Loucy (cell line): ENCODE results near the gene GNL1.

Experiments
- H2AFZ ChIP-seq: fragments of 200-600 bp; sonication (generic); 2 replicates; pipeline ENCODE4 v1.6.0; 2016; ENCODE audit warnings: antibody characterized with exemption, mild to moderate bottlenecking, low read length, moderate library complexity
- H3F3A ChIP-seq: fragments of 200-600 bp; 2 replicates; pipeline ENCODE4 v1.6.0; 2016; ENCODE audit warnings: antibody characterized with exemption, low read depth, mild to moderate bottlenecking
- H3K27me3 ChIP-seq: fragments of 200-600 bp; sonication (generic); 2 replicates; pipeline ENCODE4 v1.6.1; 2014; ENCODE audit warnings: low read length, mild to moderate bottlenecking; ENCODE audit not compliant: insufficient read depth, poor library complexity, severe bottlenecking
- H3K36me3 ChIP-seq: fragments of 200-600 bp; sonication (generic); 2 replicates; pipeline ENCODE4 v1.6.1; 2016; ENCODE audit warnings: low read length; ENCODE audit not compliant: insufficient read depth
- H3K4me1 ChIP-seq: fragments of 200-600 bp; sonication (generic); 2 replicates; pipeline ENCODE4 v1.5.1; 2014; ENCODE audit warnings: low read length, mild to moderate bottlenecking; ENCODE audit not compliant: insufficient read depth, poor library complexity, severe bottlenecking
- H3K4me2 ChIP-seq: fragments of 200-600 bp; sonication (generic); 2 replicates; pipeline ENCODE4 v1.6.0; 2014; ENCODE audit warnings: antibody characterized with exemption, low read length, low read depth, mild to moderate bottlenecking; ENCODE audit not compliant: poor library complexity, severe bottlenecking
- H3K4me3 ChIP-seq: fragments of 200-600 bp; sonication (generic); 2 replicates; pipeline ENCODE4 v1.5.1; 2014; ENCODE audit warnings: low read length, mild to moderate bottlenecking, mixed read lengths; ENCODE audit not compliant: poor library complexity, severe bottlenecking
- H3K79me2 ChIP-seq: fragments of 200-600 bp; sonication (generic); 2 replicates; pipeline ENCODE4 v1.6.1; 2014; ENCODE audit warnings: low read length; ENCODE audit not compliant: insufficient read depth
- H3K9ac ChIP-seq: fragments of 200-600 bp; sonication (generic); 2 replicates; pipeline ENCODE4 v1.6.0; 2014; ENCODE audit warnings: mild to moderate bottlenecking, low read depth, low read length, moderate library complexity; ENCODE audit not compliant: poor library complexity, severe bottlenecking
- H3K9me2 ChIP-seq: fragments of 200-600 bp; sonication (generic); replicated peaks from 2 replicates; pipeline ENCODE4 v1.6.1; 2016; ENCODE audit warnings: low read depth, low read length, mixed read lengths
- H3K9me3 ChIP-seq: fragments of 200-600 bp; sonication (generic); 2 replicates; pipeline ENCODE4 v1.6.1; 2014; ENCODE audit warnings: mild to moderate bottlenecking, antibody characterized with exemption, low read length, low read depth; ENCODE audit not compliant: insufficient read depth
- H4K20me1 ChIP-seq: fragments of 200-600 bp; sonication (generic); 2 replicates; pipeline ENCODE4 v1.6.0; 2014; ENCODE audit warnings: antibody characterized with exemption, low read length, mild to moderate bottlenecking; ENCODE audit not compliant: insufficient read depth, poor library complexity, severe bottlenecking
- EZH2phosphoT487 ChIP-seq: fragments of 200-600 bp; IDR thresholded peaks from 2 replicates; pipeline ENCODE4 v1.6.1; 2018; ENCODE audit warnings: antibody characterized with exemption, mild to moderate bottlenecking, moderate library complexity, borderline replicate concordance
- TF ChIP-seq, protein P1 (sequence below): fragments of 200-600 bp; sonication (generic); conservative IDR thresholded peaks from 2 replicates; pipeline ENCODE4 v1.5.1; 2014; ENCODE audit warnings: mild to moderate bottlenecking, antibody characterized with exemption, low read length

Gene GNL1

DNA sequence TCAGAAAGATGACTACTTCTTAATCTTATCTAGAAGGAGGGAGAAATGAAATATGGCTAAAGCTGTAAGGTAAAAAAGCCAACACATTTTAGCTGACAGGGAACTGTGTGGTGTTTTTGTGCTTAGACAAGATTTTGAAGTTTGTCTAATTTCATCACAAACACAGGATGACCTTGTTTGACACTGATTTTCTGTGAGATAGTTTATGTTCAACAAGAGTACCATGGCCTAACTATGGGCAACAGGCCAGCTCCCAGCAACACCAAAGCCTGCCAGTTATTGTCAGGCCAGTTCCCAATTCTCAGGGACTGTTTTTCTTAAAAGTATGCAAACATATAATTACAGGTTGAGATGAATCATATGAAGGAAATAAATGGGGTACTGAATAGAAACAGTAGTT, 9.5 kb upstream of the GNL1 start:
- Histone ChIP-seq H3K9me3 (no peaks in the 10 kb centered on the region), H3K79me2 (no peaks in the 10 kb centered on the region), H3K4me3 (no peak overlapping the region), H3K4me2 (no peak overlapping the region), H3K9me2 (no peaks in the 10 kb centered on the region), H2AFZ (no peak overlapping the region), H4K20me1 (no peaks in the 10 kb centered on the region), H3K36me3 (peaks cover 12% of the 10 kb centered on the region; the same call in 1 of the 2 replicates), H3K27me3 (no peaks in the 10 kb centered on the region), H3F3A (peaks cover 4% of the 10 kb centered on the region; the same call in 1 of the 2 replicates), H3K9ac (no peak overlapping the region), H3K4me1 (peaks cover 6% of the 10 kb centered on the region)
- TF ChIP-seq, protein P1, sequence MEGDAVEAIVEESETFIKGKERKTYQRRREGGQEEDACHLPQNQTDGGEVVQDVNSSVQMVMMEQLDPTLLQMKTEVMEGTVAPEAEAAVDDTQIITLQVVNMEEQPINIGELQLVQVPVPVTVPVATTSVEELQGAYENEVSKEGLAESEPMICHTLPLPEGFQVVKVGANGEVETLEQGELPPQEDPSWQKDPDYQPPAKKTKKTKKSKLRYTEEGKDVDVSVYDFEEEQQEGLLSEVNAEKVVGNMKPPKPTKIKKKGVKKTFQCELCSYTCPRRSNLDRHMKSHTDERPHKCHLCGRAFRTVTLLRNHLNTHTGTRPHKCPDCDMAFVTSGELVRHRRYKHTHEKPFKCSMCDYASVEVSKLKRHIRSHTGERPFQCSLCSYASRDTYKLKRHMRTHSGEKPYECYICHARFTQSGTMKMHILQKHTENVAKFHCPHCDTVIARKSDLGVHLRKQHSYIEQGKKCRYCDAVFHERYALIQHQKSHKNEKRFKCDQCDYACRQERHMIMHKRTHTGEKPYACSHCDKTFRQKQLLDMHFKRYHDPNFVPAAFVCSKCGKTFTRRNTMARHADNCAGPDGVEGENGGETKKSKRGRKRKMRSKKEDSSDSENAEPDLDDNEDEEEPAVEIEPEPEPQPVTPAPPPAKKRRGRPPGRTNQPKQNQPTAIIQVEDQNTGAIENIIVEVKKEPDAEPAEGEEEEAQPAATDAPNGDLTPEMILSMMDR, result no peak
- no peak for TF ChIP-seq EZH2phosphoT487

DNA sequence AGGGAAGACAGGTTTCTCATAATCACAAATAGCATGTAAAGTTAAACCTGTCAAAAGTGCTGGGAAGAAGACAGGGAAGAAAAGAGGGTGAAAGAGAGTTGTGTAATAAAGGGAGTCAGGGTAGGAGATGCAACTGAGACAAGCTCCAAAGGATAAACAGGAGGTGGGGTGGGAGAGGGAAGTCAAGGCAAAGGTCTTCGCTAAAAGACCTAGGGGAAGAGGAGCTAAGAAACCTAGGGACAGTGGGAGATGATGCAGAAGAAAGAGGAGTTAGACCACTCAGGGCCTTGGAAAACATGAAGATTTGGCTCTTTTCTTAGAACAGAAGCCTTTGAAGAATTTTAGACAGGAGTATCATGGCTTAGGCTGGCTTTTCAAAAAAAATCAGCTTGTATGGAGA, 7.8 kb upstream of the GNL1 start:
- no peak overlapping the region for H3K4me2 ChIP-seq
- no peaks in the 10 kb centered on the region for H3K9me2 ChIP-seq
- H3K4me1 ChIP-seq, result no peaks in the 10 kb centered on the region
- no peak overlapping the region for H3K4me3 ChIP-seq
- peaks cover 4% of the 10 kb centered on the region for H4K20me1 ChIP-seq
- no peak overlapping the region for H3K9ac ChIP-seq
- no peak for TF ChIP-seq EZH2phosphoT487
- TF ChIP-seq, protein P1, result no peak
- peaks cover 12% of the 10 kb centered on the region; the same call in 1 of the 2 replicates for H3K36me3 ChIP-seq
- H3K27me3 ChIP-seq, result no peaks in the 10 kb centered on the region
- peaks cover 9% of the 10 kb centered on the region; the same call in 1 of the 2 replicates for H3K79me2 ChIP-seq
- no peak overlapping the region for H2AFZ ChIP-seq
- H3F3A ChIP-seq, result peaks cover 4% of the 10 kb centered on the region; the same call in 1 of the 2 replicates
- no peaks in the 10 kb centered on the region for H3K9me3 ChIP-seq

DNA sequence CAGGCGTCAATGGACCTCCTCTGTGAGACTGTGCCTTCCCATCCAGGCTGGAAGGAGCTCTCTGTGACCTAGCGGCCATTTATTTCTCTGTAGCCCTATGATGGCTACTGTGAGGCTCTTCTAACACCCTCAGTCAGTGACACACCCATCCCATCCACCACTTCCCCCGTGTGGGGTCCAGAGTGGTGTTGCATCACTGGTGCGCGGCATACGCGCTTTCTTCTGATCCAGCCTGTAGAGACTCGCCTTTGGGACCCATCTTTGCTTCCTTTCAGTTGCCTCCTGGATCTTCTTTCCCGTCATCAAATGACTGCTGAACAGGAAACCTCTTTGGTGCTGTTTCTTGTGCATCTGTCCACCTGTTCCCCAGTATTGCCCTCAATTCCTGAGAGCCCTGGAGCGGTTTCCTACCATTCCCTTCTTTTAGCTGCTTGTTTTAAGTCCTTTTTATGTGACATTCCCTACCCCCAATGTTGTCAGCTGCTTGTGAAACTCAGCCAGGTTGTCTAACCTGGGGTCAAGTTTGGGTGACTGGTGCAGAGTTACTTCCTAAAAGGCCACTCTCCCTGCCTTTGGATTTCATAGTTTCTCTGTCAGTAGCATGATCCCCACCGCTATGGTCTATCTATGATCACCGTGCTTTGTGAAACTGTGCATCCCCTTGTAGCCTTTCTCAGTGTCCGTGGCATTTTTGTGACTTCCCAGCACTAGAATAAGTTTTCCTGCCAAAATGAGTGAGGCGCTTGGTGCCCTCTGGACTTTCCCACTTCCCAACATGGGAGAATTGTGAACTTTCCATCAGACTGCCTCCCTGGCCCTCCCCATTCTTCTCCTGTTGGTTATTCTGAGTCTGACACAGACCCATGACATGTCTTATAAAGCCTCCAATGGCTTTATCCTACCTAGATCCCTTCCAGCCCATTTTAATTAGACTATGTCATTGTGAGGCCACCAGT, 6.5 kb upstream of the GNL1 start:
- H4K20me1 ChIP-seq, result peaks cover 16% of the 10 kb centered on the region
- H3K9me3 ChIP-seq, result no peaks in the 10 kb centered on the region
- no peaks in the 10 kb centered on the region for H3K9me2 ChIP-seq
- no peaks in the 10 kb centered on the region for H3K27me3 ChIP-seq
- peaks cover 22% of the 10 kb centered on the region for H3K79me2 ChIP-seq
- H3K9ac ChIP-seq, result no peak overlapping the region
- H3K4me2 ChIP-seq, result no peak overlapping the region
- H2AFZ ChIP-seq, result no peak overlapping the region
- TF ChIP-seq, protein P1, result no peak
- TF ChIP-seq EZH2phosphoT487, result no peak
- peaks cover 4% of the 10 kb centered on the region; the same call in 1 of the 2 replicates for H3F3A ChIP-seq
- peaks cover 12% of the 10 kb centered on the region; the same call in 1 of the 2 replicates for H3K36me3 ChIP-seq
- no peak overlapping the region for H3K4me3 ChIP-seq
- H3K4me1 ChIP-seq, result peaks cover 12% of the 10 kb centered on the region
